Fibroblast of peridontal ligament (primary cell): ENCODE results near the gene SLC34A2.
A peak's percentile ranks its signal among the peaks of the same experiment; 100 is the strongest.
"Not testable (repeated sequence)": the region's sequence is repeated elsewhere in the genome, so short reads cannot be mapped to it uniquely, and the experiment has no call there.

Source experiments
- DNase-seq: peaks from one replicate; pipeline ENCODE4 v3.0.0-alpha.2; 2010; ENCODE audit errors: extremely low read depth

SLC34A2 gene, protein sequence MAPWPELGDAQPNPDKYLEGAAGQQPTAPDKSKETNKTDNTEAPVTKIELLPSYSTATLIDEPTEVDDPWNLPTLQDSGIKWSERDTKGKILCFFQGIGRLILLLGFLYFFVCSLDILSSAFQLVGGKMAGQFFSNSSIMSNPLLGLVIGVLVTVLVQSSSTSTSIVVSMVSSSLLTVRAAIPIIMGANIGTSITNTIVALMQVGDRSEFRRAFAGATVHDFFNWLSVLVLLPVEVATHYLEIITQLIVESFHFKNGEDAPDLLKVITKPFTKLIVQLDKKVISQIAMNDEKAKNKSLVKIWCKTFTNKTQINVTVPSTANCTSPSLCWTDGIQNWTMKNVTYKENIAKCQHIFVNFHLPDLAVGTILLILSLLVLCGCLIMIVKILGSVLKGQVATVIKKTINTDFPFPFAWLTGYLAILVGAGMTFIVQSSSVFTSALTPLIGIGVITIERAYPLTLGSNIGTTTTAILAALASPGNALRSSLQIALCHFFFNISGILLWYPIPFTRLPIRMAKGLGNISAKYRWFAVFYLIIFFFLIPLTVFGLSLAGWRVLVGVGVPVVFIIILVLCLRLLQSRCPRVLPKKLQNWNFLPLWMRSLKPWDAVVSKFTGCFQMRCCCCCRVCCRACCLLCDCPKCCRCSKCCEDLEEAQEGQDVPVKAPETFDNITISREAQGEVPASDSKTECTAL

DNA sequence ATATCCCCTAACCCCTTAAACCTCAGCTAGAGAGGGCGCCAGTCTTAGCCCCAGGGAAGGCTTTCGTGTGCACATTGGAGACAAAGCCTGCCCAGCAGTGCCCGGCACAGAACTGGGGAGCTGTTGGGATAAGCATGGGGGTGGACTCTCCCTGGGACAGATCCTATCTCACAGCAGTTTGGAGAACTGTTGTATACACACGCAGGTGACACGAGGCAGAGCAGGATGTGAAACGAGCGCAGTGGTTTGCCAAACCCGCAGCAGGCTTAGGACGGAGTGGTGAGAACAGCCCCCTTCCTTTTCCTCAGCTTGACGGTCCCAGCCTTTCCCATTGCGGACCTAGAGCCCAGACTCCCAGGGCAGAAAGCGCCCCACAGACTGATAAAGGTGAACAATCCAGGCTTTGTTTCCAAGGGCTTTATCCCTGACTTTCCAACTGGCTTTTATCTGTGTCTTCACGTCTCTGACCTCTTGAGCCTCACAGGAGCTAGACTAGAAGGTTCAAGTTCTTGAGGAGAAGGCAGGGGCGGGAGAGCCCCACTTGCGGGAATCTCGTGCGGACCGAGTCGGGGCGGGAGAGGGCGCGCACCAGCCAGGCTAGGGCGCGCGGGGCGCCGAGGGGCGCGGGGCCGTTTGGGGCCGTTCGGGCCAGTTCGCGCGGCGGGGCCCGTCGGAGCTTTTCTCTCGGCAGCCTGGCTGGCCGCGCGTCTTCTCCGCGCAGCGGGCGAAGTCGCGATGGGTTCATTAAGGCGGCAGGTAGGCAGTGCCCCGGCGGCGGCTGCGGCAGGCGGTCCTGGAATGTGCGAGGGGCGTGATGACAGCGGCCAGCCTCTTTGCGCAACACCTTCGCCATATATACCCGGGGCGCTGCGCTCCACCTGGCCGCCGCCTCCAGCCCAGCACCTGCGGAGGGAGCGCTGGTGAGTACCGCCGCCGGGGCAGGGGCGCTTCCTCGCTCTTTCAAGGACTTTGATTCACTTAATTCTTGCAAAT lies at the start of gene SLC34A2:
TSS of gene SLC34A2 (plus strand) at position 881 of the 993 bp plus-strand sequence. CDS start 6,650 bp downstream, outside the sequence.
- DNase-seq: no peak

DNA sequence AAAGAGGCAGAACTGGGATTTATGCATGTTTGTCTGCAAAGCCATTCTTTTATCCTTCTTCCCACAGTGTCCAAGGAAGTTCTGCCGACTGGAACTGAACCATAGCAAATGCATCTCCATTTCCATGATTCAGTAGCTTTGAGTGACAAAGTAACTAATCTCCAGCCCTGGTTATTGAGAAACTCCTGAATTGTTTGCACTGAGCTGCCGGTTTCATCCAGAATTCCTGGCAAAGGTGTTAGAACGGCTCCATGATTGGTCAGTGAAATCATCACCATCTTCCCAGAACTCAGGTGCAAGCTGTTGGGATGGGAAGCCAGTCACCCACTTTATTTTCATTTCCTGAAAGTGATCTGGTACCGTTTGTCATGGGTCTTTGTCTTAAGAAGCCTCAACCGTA lies 47.0 kb upstream of the SLC34A2 start:
- DNase-seq: no peak

DNA sequence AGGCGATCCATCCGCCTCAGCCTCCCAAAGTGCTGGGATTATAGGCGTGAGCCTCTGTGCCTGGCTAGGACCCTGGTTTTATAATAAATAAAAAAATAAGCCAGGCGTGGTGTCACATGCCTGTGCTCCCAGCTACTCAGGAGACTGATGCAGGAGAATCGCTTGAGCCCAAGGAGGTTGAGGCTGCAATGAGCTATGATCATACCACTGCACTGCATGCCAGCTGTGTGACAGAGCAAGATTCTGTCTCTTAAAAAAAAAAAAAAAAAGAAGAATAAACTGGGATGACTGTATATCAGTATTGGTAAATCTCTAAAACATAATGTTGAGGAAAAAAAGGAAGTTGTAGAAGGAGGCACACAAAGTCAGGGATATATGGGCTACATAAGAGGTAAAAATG lies 45.7 kb upstream of the SLC34A2 start:
- no peak for DNase-seq

DNA sequence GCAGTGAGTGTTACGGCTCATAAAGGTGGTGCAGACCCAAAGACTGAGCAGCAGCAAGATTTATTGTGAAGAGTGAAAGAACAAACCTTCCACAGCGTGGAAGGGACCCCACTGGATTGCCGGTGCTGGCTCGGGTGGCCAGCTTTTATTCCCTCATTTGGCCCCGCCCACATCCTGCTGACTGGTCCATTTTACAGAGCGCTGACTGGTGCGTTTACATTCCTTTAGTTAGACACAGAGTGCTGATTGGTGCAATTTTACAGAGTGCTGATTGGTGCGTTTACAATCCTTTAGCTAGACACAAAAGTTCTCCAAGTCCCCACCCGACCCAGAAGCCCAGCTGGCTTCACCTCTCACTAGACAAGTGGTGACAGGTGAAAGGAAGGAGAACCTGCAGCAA lies 42.0 kb upstream of the SLC34A2 start:
- DNase-seq: not testable (repeated sequence)

DNA sequence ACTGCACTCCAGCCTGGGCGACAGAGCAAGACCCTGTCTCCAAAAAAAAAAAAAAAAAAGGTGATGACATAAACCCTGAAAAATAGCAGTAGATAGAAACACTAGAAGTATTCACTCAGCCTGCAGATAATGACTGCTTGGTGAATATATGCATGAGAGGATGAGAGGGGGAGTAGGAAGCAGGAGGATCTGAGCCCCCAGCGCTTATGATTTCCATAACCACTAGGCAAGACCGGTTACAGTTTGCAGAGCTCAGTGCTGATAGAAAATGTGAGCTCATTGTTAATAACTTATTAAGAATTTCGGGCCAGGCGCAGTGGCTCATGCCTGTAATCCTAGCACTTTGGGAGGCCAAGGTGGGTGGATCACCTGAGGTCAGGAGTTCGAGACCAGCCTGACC lies 40.8 kb upstream of the SLC34A2 start:
- DNase-seq: no peak

DNA sequence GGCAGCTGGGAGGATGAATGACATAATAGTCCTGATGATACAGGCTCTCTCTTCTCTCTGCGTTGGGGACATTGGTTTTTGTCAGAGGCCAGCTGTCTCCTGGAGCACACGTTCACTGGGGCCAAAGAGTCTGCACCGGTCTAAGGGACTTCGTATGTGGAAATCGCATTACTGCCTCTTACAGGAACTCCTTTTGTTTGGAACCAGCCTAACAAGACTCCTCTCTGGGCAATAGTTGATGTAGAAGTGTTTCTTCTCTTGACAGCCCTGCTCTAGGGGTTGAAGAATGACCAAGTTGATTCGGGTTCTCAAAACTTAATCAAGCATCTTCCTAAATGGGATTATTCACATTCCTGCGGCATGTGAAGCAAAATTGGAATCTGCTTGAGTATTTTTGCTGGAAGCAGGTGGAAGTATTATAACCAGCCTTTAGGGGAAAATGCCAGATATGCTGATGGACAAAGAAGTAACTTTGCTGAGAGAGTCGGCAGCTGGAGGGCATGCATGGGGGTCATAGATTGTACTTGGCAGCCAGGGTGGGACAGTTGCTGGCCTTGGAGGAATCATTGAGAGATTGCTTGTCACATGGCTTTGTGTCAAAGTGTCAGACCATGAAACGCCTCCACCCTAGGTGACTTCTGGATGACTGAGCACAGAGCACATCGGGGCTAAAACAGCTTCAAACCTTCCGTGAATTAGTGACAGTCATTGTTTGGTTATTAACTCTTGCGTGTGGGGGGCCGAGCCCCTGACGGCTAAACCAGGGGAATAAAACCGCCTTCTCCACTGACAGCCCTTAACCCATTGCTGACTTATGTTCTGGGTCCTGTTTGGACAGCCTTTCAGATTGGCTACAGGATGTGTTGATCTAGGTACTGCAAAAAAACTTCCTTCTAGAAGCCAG lies 34.4 kb upstream of the SLC34A2 start:
- no peak for DNase-seq

DNA sequence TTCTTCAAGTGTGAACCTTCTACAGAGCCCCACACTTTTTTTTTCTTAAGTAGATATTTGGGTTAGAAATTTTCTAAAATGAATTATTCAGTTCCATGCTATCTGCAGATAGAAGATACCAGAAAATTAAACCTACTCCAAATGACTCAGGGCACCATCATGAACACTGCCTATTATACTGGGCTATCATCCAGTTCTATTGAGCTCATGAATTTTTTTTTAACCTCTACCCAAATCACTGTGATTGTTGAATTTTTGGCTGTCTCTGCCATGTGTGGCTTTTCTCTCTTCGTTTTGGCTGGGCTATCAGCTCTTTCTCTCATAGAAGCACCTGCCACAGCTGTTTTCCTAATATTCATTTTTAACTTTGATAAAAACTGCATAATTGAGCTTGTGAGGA lies 31.0 kb upstream of the SLC34A2 start:
- DNase-seq: peak; percentile 1

DNA sequence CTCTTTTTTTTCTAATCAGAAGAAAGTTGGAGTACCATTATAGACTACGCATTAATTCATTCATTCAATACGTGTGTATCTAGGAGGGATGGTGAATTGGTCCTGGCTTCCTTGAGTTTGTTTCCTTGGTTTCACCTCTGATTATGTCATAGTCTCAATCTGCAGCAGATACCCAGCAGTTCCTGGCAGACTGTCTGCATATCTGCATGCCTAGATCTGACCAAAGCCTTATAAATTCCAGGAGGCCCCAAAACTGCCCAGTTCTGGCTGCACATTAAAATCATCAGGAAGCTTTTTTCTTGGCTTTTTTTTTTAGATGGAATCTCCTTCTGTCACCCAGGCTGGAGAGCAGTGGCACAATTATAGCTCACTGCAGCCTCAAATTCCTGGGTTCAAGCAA lies 27.2 kb upstream of the SLC34A2 start:
- no peak for DNase-seq

DNA sequence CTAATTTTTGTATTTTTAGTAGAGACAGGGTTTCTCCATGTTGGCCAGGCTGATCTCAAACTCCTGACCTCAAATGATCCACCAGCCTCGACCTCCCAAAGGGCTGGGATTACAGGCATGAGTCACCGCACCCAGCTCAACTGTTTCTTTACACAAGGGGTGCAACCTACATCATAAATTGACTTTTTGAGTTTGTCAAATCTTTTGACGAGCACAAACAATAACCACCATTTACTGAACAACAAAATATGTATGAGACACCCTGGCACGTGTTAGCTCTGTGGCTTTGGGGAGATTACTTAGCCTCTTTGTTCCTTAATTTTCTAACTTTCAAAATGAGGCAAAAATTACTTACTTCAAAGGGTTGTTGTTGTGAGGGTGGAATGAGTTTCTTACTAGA lies 23.5 kb upstream of the SLC34A2 start:
- DNase-seq: no peak

DNA sequence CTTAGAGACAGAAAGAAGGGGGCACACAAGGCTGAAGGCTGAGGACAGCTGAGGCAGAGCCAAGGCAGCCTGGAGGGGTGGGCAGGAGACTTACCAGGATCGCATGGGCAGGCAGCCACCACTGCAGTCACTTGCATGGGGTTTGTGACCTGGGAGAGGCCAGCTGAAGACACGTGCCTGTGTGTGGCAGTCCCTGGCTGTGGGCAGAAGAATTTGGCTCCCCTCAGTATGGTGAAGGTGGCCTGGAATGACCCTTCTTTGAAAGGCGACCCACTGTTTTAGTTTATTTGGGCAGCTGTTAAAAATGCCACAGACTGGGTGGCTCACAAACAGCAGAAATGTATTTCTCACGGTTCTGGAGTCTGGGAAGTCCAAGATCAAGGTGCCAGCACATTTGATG lies 22.1 kb upstream of the SLC34A2 start:
- DNase-seq: no peak

DNA sequence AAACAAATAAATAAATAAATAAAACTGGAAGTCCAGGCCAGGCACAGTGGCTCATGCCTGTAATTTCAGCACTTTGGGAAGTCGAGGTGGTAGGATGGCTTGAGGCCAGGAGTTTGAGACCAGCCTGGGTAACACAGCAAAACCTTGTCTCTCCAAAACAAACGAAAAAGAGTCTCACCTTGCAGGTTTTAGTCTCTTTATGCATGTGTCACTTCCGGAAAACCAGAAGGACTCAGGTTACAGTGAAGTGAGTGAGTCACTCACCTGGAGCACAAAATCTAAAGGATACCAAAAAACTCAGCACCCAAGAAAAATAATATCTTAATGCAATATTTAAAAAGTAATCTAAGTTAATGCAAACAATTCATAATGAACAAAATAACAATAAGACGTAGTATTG lies 20.1 kb upstream of the SLC34A2 start:
- no peak for DNase-seq

DNA sequence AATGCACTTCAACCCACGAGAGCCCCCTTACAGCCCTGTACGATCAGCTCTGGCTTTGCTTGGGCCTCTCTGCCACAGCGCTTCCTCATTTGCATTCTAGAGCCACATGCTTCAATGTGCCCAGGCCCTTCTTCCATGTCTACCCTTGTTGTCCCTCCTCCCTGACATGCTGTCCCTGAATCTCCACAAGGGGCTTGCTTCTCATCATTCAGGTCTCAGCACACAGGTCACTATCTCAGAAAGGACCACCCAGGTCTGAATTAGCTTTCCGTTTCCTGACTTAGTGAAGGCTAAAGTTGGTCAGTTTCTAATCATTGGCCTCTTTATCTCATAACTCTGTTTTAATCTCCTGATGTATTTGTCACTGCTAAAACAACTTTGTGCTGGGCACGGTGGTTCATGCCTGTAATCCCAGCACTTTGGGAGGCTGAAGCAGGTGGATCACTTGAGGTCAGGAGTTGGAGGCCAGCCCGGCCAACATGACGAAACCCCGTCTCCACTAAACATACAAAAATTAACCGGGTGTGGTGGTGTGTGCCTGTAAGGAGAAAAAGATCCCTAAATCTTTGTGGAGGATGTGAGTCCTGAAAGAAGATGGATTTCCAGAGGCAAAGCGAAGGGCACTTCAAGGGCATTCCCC lies 17.9 kb upstream of the SLC34A2 start:
- DNase-seq: no peak

DNA sequence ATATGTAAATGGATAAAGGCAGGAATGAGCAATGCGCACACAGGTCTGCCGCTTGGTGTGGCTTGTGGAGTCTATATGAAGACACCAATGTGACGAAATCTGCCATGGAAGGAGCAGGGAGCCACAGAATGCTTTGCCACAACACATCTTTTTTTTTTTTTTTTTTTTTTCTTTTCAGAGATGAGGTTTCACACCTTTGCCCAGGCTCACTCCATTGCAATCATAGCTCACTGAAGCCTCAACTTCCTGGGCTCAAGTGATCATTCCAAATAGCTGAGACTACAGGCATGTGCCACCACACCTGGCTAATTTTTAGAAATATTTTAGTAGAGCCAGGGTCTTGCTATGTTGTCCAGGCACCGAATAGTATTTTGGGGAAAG lies 17.4 kb upstream of the SLC34A2 start:
- no peak for DNase-seq

DNA sequence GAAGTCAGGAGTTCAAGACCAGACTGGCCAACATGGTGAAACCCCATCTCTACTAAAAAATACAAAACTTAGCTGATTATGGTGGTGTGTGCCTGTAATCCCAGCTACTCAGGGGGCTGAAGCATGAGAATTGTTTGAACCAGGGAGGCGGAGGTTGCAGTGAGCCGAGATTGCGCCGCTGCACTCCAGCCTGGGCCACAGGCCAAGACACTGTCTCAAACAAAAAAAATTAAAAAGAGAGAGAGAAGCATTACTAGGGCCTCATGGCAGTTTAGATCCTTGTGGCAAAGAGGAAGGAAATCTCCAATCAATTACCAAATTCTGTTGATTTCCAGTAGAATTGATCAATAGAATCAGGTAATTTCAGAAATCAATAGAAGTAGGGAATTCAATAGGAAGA lies 16.8 kb upstream of the SLC34A2 start:
- no peak for DNase-seq

DNA sequence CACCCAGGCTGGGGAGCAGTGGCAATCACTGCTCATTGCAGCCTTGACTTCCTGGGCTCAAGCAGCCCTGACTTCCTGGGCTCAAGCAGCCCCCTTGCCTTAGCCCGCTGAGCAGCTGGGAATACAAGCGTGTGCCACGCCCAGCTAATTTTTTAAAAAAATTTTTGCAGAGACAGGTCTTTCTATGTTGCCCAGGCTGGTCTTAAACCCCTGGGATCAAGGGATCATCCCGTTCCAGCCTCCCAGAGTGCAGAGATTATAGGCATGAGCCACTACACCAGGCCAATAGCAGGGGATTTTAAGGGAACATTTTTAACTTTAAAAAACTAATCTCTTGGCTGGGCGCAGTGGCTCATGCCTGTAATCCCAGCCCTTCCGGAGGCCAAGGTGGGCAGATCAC lies 5.3 kb upstream of the SLC34A2 start:
- no peak for DNase-seq

DNA sequence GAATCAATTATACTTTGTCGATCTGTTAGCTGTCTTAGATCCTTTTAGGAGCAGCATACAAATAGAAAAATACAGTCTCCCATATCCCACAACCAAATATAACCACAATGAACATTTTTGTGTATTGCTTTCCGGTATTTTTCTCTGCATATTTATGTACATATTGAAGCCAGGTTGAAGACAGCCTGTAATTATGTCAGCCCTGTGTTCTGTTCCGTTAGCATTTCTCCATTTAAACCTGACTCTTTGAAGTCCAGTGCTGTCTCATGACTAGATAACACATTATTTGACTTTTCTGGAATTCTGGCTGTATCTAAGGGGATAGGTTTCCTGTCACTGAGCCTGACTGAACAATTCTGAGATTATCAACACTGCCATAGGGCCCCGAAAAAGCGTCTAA lies 4.0 kb upstream of the SLC34A2 start:
- DNase-seq: no peak

DNA sequence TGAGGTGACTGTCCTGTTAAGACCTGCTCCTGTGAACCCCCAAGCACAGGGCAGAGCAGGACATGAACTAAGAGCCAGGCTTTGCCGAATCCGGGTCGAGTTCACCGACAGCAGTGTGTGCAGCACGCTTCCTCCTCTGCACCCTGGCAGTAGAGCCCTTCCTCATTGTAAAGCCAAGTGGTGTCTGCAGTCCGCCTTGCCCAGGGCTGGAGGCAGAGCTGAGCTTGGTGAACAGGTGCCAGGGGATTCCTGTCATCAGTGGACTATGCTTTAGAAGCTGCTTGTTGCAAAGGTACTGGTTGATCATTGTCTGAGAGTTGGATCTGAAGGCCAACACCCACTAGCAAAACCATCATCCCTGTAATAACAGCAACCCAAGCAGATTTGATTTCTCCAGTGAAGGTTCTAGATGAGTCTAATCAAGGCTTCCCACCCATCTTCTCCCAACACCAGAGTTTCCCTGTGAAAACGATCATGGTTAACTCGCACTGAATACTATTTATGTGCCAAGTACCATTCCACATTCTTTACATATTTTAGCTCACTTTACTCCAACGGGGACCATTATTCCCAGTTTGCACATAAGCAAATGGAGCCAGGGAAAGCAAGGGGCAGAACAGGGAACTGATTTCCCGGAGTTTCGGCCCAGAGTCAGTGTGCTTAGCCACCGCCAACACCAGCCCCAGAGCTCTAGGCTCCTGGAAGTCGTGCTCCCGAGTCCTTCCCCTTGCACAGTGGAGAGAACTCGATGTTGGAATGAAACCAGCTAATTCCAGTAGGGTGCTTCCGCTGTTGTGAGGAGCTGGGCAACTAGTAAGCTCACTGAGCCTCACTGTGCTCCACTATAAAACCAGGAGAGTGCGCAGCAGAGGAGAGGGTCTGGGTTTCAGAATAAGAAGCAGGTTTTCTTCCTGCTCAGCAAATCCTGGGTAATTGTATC lies 1.4 kb upstream of the SLC34A2 start:
- no peak for DNase-seq

DNA sequence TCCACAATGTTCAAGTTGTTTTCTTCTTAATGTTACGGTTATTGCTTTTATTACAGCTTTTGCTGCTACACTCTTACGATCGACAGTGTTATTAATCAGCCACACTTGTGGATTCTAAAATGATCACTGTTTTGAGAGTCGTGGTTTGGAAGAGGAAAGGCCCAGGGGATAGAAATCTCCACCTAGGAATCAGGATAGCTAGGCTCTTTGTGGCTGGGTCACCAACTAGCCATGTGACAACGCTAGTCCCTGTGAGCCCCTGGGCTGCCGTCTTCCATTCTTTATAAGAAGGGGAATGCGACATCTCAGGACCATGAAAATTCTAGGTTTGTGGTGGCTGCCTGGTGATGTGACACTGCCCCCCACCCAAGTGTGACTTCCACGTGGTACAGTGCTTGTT lies 380 bp downstream of the SLC34A2 start:
- no peak for DNase-seq

DNA sequence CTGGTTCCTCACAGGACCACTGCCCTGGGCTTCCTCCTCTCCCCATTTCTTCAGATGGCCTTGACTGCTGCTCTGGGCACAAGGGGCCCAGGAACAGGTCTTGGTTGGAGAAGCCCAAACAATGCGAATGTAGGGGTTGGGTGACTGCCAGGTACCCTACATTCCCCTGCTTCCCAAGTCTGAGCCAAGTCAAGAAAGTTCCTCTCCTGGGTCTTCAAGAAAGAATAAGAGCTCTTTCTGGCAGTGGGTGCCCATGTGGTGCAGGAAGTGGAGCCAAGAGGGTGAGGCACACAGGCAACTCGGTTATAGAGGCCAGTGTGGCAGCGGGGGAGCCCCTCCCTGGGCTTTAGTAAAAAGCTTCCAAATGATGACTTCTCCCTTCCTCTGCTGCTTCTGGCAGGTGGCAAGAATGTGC lies 2.7 kb downstream of the SLC34A2 start:
- DNase-seq: no peak

DNA sequence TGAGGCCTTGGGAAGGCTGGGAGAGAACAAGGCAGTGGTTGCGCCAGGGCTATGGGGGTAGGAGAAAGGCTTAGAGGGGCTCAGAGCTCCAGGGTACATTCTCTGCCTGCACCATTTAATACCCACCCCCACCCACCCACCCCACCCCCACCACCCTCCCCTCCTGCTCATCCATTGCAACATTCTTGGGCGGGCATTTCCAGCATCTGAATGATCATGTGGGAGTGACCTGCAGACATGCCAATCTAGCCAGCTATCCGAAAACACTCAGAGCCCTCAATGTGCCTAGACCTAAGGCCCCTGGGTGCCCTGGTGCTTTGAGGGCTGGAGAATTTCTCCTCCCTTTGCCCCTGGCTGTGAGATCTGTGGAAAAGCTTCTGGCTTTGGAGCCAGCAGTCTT lies 3.1 kb downstream of the SLC34A2 start:
- no peak for DNase-seq
